Tibial nerve (tissue), 4 donors: ENCODE results near the gene PYGM. TPM values are rescaled to one million over a fixed set of nuclear protein-coding genes. Genes with fewer than 3 reads are reported as not detected.

ENCODE experiments used
- DNase-seq, 2 donors: peaks; one replicate each; pipeline ENCODE4 v3.0.0-alpha.2; 2019; ENCODE audit warnings: low spot score in 2 of 2
- H3K27ac ChIP-seq, 4 donors: fragments of 200-600 bp; sonication (generic) in 3 of 4; one replicate each; pipeline ENCODE4 v1.5.1; 2017 to 2019; ENCODE audit warnings: mild to moderate bottlenecking in 1 of 4
- H3K27me3 ChIP-seq, 2 donors: fragments of 200-600 bp; sonication (generic) in 1 of 2; one replicate each; pipeline versions ENCODE4 v1.5.1 to v1.6.0; 2017 to 2019
- H3K36me3 ChIP-seq, 3 donors: fragments of 200-600 bp; sonication (generic); one replicate each; pipeline ENCODE4 v1.5.1; 2018 to 2019
- H3K4me1 ChIP-seq, 4 donors: fragments of 200-600 bp; sonication (generic) in 3 of 4; one replicate each; pipeline ENCODE4 v1.5.1; 2017 to 2019
- H3K4me3 ChIP-seq, 4 donors: fragments of 200-600 bp; sonication (generic) in 3 of 4; one replicate each; pipeline ENCODE4 v1.5.1; 2017 to 2019; ENCODE audit warnings: mild to moderate bottlenecking in 1 of 4, moderate library complexity in 1 of 4
- H3K9me3 ChIP-seq, 4 donors: fragments of 200-600 bp; sonication (generic) in 3 of 4; one replicate each; pipeline ENCODE4 v1.5.1; 2017 to 2019
- EP300 ChIP-seq, 2 donors: sonication (generic); formaldehyde crosslinking; IDR thresholded peaks; one replicate each; pipeline ENCODE4 v1.6.1; 2017; ENCODE audit warnings: antibody characterized with exemption in 2 of 2, mild to moderate bottlenecking in 1 of 2
- POLR2A ChIP-seq, 2 donors: fragments of 450-650 bp; IDR thresholded peaks; one replicate each; pipeline ENCODE4 v1.6.1; 2017; ENCODE audit warnings: antibody characterized with exemption in 2 of 2, mild to moderate bottlenecking in 2 of 2, moderate library complexity in 2 of 2
- WGBS, 2 donors: methylation state at CpG; one replicate each; pipeline ENCODE4 v1.1.5; 2018; 5-methylcytosine and 5-hydroxymethylcytosine counted together
- total RNA-seq, 4 donors: library from RNA; depleted of rRNA; stranded (reverse); fragments of >200 nt; gene quantifications; one replicate each; pipeline ENCODE4 v1.1.0, GENCODE V29; 2016
- TF ChIP-seq, protein P1 (sequence below), 5 experiments: fragments of 200-600 bp in 3 of 5; fragments of 450-650 bp in 2 of 5; sonication (generic) in 3 of 5; IDR thresholded peaks; one replicate each; pipeline ENCODE4 v1.5.1; 2016 to 2019; ENCODE audit warnings: antibody characterized with exemption in 5 of 5, mild to moderate bottlenecking in 3 of 5, moderate library complexity in 2 of 5

Gene PYGM
- total RNA-seq, 4 donors from 2014 or later: 2.1 to 18.6 (median 9.9) TPM

DNA sequence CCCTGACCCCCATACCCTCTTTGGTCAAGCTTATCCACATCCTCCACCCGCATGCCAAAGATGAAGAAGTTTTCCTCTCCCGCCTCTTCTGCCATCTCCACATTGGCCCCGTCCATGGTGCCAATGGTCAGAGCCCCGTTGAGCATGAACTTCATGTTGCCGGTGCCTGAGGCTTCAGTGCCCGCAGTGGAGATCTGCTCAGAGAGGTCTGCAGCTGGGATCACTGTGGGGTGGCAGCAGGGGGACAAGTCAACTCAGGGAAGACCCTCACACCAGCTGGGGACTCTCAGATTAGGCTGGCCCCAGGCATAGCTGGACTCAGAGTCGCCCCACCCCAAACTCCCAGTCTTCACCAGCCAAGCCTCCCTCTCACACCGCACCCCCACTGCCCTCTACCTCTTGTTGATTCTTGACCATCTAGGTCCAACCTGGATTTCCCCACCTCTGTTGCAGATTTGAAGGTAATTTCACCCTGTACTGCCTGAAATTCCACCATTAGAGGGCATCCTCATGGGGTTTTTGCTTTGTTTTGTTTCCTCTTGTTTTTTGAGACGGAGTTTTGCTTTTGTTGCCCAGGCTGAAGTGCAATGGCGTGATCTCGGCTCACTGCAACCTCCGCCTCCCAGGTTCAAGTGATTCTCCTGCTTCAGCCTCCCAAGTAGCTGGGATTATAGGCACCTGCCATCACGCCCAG, 9.3 kb downstream of the PYGM start:
- WGBS, 2 donors: 91 to 92% methylated on average over 13 of the region's 13 CpGs
- H3K9me3 ChIP-seq: no peaks in the 10 kb centered on the region
- peaks cover 0 to 2% of the 10 kb centered on the region in 2 donors for H3K27me3 ChIP-seq
- peaks cover 0 to 12% (median 0%) of the 10 kb centered on the region in 3 donors for H3K36me3 ChIP-seq
- H3K27ac ChIP-seq: no peak overlapping the region
- no peak for DNase-seq
- TF ChIP-seq, protein P1, sequence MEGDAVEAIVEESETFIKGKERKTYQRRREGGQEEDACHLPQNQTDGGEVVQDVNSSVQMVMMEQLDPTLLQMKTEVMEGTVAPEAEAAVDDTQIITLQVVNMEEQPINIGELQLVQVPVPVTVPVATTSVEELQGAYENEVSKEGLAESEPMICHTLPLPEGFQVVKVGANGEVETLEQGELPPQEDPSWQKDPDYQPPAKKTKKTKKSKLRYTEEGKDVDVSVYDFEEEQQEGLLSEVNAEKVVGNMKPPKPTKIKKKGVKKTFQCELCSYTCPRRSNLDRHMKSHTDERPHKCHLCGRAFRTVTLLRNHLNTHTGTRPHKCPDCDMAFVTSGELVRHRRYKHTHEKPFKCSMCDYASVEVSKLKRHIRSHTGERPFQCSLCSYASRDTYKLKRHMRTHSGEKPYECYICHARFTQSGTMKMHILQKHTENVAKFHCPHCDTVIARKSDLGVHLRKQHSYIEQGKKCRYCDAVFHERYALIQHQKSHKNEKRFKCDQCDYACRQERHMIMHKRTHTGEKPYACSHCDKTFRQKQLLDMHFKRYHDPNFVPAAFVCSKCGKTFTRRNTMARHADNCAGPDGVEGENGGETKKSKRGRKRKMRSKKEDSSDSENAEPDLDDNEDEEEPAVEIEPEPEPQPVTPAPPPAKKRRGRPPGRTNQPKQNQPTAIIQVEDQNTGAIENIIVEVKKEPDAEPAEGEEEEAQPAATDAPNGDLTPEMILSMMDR (IDR thresholded peaks at IDR 0.05): no peak
- TF ChIP-seq POLR2A (IDR thresholded peaks at IDR 0.05) (no peak), EP300 (IDR thresholded peaks at IDR 0.05) (no peak)
- no peak overlapping the region for H3K4me3 ChIP-seq
- peaks cover 0 to 10% (median 6%) of the 10 kb centered on the region in 4 donors for H3K4me1 ChIP-seq

- Histone ChIP-seq H3K9me3 (no peaks in the 10 kb centered on the region), H3K4me1 (peaks cover 0 to 31% (median 22%) of the 10 kb centered on the region in 4 donors), H3K4me3 (no peak overlapping the region), H3K27me3 (peaks cover 0 to 20% of the 10 kb centered on the region in 2 donors), H3K27ac (peak overlapping the region in 2 of 4 donors; percentile 18 to 24), H3K36me3 (peaks cover 0 to 12% (median 0%) of the 10 kb centered on the region in 3 donors)
- DNase-seq: no peak
- WGBS, 2 donors: 75 to 76% methylated on average over 15 of the region's 15 CpGs
- TF ChIP-seq POLR2A (IDR thresholded peaks at IDR 0.05) (no peak), EP300 (IDR thresholded peaks at IDR 0.05) (no peak)
- TF ChIP-seq, protein P1 (IDR thresholded peaks at IDR 0.05): no peak
These were observed 11.7 kb downstream of the PYGM start for GRCh38 chr11:64747961-64748665.

- TF ChIP-seq EP300 (IDR thresholded peaks at IDR 0.05) (no peak), POLR2A (IDR thresholded peaks at IDR 0.05) (no peak)
- TF ChIP-seq, protein P1 (IDR thresholded peaks at IDR 0.05): no peak
- Histone ChIP-seq H3K4me1 (peaks cover 0 to 47% (median 34%) of the 10 kb centered on the region in 4 donors), H3K27ac (peak overlapping the region; percentile 60 to 93 (median 87)), H3K9me3 (no peaks in the 10 kb centered on the region), H3K27me3 (peaks cover 0 to 36% of the 10 kb centered on the region in 2 donors), H3K4me3 (no peak overlapping the region), H3K36me3 (peaks cover 0 to 12% (median 0%) of the 10 kb centered on the region in 3 donors)
- DNase-seq: no peak
- 62 to 71% methylated on average over 5 to 10 of the region's 10 CpGs for WGBS, 2 donors
These were observed 13.3 kb downstream of the PYGM start for GRCh38 chr11:64746486-64746885.

DNA sequence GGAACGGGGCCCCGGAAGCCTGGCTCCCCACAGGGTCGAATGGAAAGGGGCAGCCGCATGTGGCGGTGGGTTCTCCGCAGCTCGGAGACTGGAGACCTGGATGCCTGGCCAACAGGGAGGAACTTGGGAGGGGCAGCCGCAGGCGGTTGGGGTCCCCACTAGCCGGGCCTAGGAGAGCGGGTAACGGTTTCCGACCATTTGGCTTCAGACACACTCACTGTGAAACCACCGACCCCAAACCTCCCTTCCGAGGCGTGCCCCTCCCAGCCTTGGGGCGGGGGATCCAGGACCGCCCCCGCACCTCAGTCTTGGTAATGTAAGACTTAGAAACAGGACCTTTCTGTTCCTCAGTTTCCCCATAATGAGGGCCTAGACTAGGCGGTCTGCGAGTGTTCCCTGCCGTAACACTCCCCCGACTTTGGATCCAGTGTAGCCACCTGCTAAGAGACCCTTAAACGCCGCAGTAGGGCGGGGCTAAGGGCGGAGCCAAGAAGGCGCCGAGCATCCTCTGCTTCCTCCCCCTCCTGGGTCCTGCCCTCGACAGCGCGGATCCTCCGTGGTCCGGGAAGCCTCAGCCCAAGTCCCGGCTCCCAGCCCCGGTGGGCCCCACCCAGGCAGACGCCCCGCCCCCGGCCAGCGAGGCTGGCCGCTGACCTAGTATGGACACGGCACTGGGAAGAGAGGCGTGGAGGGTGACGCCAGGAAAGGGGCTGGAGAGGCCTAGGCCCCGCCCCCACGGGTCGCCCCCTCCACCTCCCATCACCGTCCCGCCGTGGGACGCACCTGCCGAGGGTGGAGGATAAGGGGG, 14.0 kb downstream of the PYGM start:
- peak overlapping the region; percentile 35 to 57 (median 46) for H3K4me3 ChIP-seq
- peak; percentile 54 to 59 for DNase-seq
- peaks cover 0 to 7% (median 0%) of the 10 kb centered on the region in 3 donors for H3K36me3 ChIP-seq
- H3K27ac ChIP-seq: peak overlapping the region; percentile 61 to 93 (median 87)
- WGBS, 2 donors: 1 to 2% methylated on average over 35 to 36 of the region's 52 CpGs
- H3K27me3 ChIP-seq: peaks cover 0 to 37% of the 10 kb centered on the region in 2 donors
- H3K9me3 ChIP-seq: no peaks in the 10 kb centered on the region
- TF ChIP-seq EP300 (IDR thresholded peaks at IDR 0.05) (peak in 1 of 2 donors; percentile 53), POLR2A (IDR thresholded peaks at IDR 0.05) (peak in 1 of 2 donors; percentile 49)
- TF ChIP-seq, protein P1 (IDR thresholded peaks at IDR 0.05): no peak
- peaks cover 0 to 52% (median 34%) of the 10 kb centered on the region in 4 donors for H3K4me1 ChIP-seq
